IPS DF 6.9 (cell line): ENCODE data around the gene MOGAT2.

Source experiments
- DNase-seq: peaks from one replicate; pipeline ENCODE4 v3.0.0-alpha.2; 2013; ENCODE audit warnings: low read depth, low spot score
- H3K27ac ChIP-seq: one replicate; pipeline ENCODE4 v1.5.1; 2013; ENCODE audit warnings: low read length, control low read depth
- H3K27me3 ChIP-seq: 2 replicates; pipeline ENCODE4 v1.6.1; 2013; ENCODE audit warnings: mild to moderate bottlenecking, low read length; ENCODE audit not compliant: control insufficient read depth, insufficient read depth
- H3K36me3 ChIP-seq: 2 replicates; pipeline ENCODE4 v1.6.1; 2013; ENCODE audit warnings: low read length; ENCODE audit not compliant: control insufficient read depth, insufficient read depth
- H3K4me1 ChIP-seq: 2 replicates; pipeline ENCODE4 v1.6.1; 2013; ENCODE audit warnings: low read length; ENCODE audit not compliant: control insufficient read depth, insufficient read depth
- H3K4me3 ChIP-seq: 2 replicates; pipeline ENCODE4 v1.5.1; 2013; ENCODE audit warnings: mild to moderate bottlenecking, low read length
- H3K9me3 ChIP-seq: 2 replicates; pipeline ENCODE4 v1.6.1; 2013; ENCODE audit warnings: low read length, inconsistent platforms; ENCODE audit not compliant: control insufficient read depth, insufficient read depth
- WGBS: extraction: QIAGEN DNeasy Blood & Tissue Kit; methylation state at CpG from one replicate; pipeline ENCODE4 v1.1.7; 2013; ENCODE audit warnings: mixed read lengths, missing lambda C conversion rate; ENCODE audit not compliant: insufficient read length, insufficient coverage; 5-methylcytosine and 5-hydroxymethylcytosine counted together

MOGAT2 gene

GRCh38 chr11:75768112-75768908 lies 50.7 kb downstream of the MOGAT2 start, which contains the start of gene DGAT2:
Gene DGAT2, plus strand, starts transcription at chr11:75768778. Its CDS starts 214 bp downstream, at chr11:75768992.
- Histone ChIP-seq H3K4me3 (peak within 1 kb of the TSS; percentile 33; the same call in 1 of the 2 replicates), H3K9me3 (no peaks in the 10 kb centered on the region), H3K36me3 (no peaks in the 10 kb centered on the region), H3K27me3 (peaks cover 20% of the 10 kb centered on the region; the same call in 1 of the 2 replicates), H3K27ac (no peak within 1 kb of the TSS), H3K4me1 (peaks cover 1% of the 10 kb centered on the region; the same call in 1 of the 2 replicates)
- DNase-seq, result no peak
- no CpG with 5 or more reads among the region's 66 CpGs for WGBS

- H3K4me3 ChIP-seq, result peak overlapping the region; percentile 33; the same call in 1 of the 2 replicates
- H3K27ac ChIP-seq, result no peak overlapping the region
- peaks cover 20% of the 10 kb centered on the region; the same call in 1 of the 2 replicates for H3K27me3 ChIP-seq
- WGBS, result no CpG with 5 or more reads among the region's 46 CpGs
- H3K4me1 ChIP-seq, result peaks cover 1% of the 10 kb centered on the region; the same call in 1 of the 2 replicates
- no peaks in the 10 kb centered on the region for H3K36me3 ChIP-seq
- DNase-seq, result no peak
- no peaks in the 10 kb centered on the region for H3K9me3 ChIP-seq
Measured at GRCh38 chr11:75768909-75769771, 51.5 kb downstream of the MOGAT2 start.

GRCh38 chr11:75770102-75770501 lies 52.5 kb downstream of the MOGAT2 start:
- H3K27ac ChIP-seq, result no peak overlapping the region
- H3K27me3 ChIP-seq, result peaks cover 20% of the 10 kb centered on the region; the same call in 1 of the 2 replicates
- no peaks in the 10 kb centered on the region for H3K36me3 ChIP-seq
- no CpG with 5 or more reads among the region's 5 CpGs for WGBS
- H3K4me1 ChIP-seq, result peaks cover 1% of the 10 kb centered on the region; the same call in 1 of the 2 replicates
- H3K9me3 ChIP-seq, result no peaks in the 10 kb centered on the region
- no peak for DNase-seq
- no peak overlapping the region for H3K4me3 ChIP-seq

DNA sequence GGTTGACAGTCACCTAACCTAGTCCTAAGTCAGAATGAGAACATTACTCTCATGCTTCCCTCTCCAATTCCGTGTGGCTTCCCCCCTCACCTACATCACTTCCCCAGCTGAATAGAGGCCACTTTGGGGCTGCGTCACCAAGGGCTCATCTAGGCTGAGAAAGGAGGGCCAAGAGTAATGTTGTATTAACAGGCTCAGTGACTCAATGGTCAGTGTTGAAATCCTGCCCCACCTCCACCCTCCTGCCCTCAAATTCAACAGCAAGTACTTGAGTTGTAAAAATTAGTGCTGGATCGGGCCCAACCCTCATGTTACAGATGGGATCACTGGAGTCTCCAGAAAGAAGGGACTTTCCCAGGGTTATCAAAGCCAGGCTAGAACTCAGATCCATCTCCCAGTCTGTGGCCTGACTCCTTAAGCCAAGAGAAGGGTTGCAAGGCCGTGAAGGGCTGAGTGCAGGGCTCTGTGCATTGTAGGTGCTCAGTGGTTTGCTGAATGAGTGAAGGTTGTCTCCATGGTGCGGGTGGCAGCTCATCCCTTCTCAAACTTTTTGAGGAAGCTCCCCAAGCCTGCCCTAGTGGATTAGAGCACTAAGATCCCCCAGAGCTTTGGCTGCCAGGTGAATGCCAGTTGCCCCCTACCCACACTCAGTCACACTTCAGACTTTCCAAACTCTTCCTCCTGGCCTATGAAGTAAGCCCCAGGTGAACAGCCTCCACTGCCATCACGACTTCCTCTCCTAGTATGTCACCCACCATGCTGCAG lies 54.2 kb downstream of the MOGAT2 start:
- H3K4me1 ChIP-seq, result peaks cover 1% of the 10 kb centered on the region; the same call in 1 of the 2 replicates

GRCh38 chr11:75773595-75774353 lies 56.1 kb downstream of the MOGAT2 start:
- no peak for DNase-seq
- Histone ChIP-seq H3K4me3 (no peak overlapping the region), H3K9me3 (no peaks in the 10 kb centered on the region), H3K4me1 (no peaks in the 10 kb centered on the region), H3K36me3 (no peaks in the 10 kb centered on the region), H3K27me3 (peaks cover 12% of the 10 kb centered on the region; the same call in 1 of the 2 replicates), H3K27ac (no peak overlapping the region)
- WGBS, result no CpG with 5 or more reads among the region's 5 CpGs

More for the DNA sequence above, 54.2 kb downstream of the MOGAT2 start:
- no CpG with 5 or more reads among the region's 6 CpGs for WGBS
- H3K27ac ChIP-seq, result no peak overlapping the region
- H3K27me3 ChIP-seq, result peaks cover 20% of the 10 kb centered on the region; the same call in 1 of the 2 replicates
- DNase-seq, result no peak
- H3K4me3 ChIP-seq, result no peak overlapping the region
- H3K36me3 ChIP-seq, result no peaks in the 10 kb centered on the region
- H3K9me3 ChIP-seq, result no peaks in the 10 kb centered on the region

GRCh38 chr11:75775056-75775455 lies 57.4 kb downstream of the MOGAT2 start:
- Histone ChIP-seq H3K4me1 (no peaks in the 10 kb centered on the region), H3K27me3 (peaks cover under 1% of the 10 kb centered on the region; the same call in 1 of the 2 replicates), H3K4me3 (no peak overlapping the region), H3K27ac (no peak overlapping the region), H3K9me3 (no peaks in the 10 kb centered on the region), H3K36me3 (no peaks in the 10 kb centered on the region)
- no CpG with 5 or more reads among the region's 3 CpGs for WGBS
- DNase-seq, result no peak

DNA sequence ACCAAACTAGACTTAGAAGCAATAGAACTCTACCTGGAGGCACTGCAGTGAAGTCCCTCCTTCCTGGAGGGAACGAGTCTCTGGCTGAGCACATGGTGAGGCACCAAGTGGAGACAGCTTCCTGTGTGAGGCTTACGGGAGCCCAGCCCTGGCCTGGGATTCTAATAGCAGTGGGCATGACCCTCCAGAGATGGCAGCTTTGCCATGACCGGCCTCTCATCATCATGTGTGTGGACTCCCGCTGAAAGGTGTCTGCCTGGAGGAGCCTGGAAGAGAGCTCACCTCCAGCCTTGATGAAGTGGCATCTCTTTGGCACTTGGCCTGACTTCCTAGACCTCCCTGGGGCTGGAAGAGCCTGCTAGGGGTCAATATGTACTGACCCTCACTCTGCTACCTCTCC lies 58.9 kb downstream of the MOGAT2 start:
- WGBS, result no CpG with 5 or more reads among the region's 4 CpGs
- H3K4me3 ChIP-seq, result no peak overlapping the region
- H3K4me1 ChIP-seq, result no peaks in the 10 kb centered on the region
- no peaks in the 10 kb centered on the region for H3K9me3 ChIP-seq
- H3K27me3 ChIP-seq, result no peaks in the 10 kb centered on the region
- no peaks in the 10 kb centered on the region for H3K36me3 ChIP-seq
- no peak for DNase-seq
- no peak overlapping the region for H3K27ac ChIP-seq

DNA sequence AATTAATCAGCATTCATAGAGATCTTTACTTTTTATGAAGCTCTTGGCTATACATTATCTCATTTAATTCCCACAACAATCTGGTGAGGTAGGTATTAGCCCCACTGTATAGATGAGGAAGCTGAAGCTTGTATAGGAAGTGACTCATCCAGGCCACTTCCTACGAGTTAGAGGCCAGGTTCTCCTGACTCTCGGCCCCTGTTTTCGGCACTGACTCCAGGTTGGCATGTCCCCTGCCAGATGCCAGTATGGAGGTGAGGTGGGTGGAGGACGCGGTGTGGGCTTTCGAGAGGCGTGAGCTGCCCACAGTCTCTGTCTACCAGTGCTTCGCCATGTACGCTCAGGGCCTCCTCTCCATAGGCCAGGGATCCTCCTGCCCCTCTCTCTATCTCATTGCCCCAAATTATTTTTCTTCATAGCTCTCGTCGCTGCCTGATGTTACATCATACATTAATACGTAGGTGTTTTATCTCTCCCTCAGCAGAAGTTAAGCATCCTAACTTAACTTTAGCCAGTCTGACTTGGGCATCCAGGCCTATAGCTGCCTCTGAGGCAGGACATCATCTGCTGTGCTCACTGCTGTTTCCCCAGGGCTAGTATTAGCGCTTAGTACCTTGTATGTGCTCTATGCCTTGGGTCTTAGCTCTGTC lies 59.9 kb downstream of the MOGAT2 start:
- WGBS, result no CpG with 5 or more reads among the region's 13 CpGs
- Histone ChIP-seq H3K9me3 (no peaks in the 10 kb centered on the region), H3K27me3 (no peaks in the 10 kb centered on the region), H3K27ac (no peak overlapping the region), H3K36me3 (no peaks in the 10 kb centered on the region), H3K4me1 (no peaks in the 10 kb centered on the region), H3K4me3 (no peak overlapping the region)
- no peak for DNase-seq

- WGBS, result no CpG with 5 or more reads among the region's 5 CpGs
- Histone ChIP-seq H3K27ac (no peak overlapping the region), H3K4me1 (no peaks in the 10 kb centered on the region)
Measured at GRCh38 chr11:75778962-75779361, 61.3 kb downstream of the MOGAT2 start.

More at GRCh38 chr11:75778962-75779361, 61.3 kb downstream of the MOGAT2 start:
- H3K4me3 ChIP-seq, result no peak overlapping the region
- no peaks in the 10 kb centered on the region for H3K36me3 ChIP-seq
- no peak for DNase-seq
- H3K9me3 ChIP-seq, result no peaks in the 10 kb centered on the region
- H3K27me3 ChIP-seq, result no peaks in the 10 kb centered on the region
